ENCODE results near the gene CD72.

CD72 gene

GRCh38 chr9:35569206-35569605 lies 49.0 kb downstream of the CD72 start:
- no peak for DNase-seq
- in situ Hi-C loops (cut with HindIII; ENCODE audit: low pct_ligation_motif_present, low pct_unique_long_range_greater_than_20kb, low sequenced_read_pairs), result no loop called here

DNA sequence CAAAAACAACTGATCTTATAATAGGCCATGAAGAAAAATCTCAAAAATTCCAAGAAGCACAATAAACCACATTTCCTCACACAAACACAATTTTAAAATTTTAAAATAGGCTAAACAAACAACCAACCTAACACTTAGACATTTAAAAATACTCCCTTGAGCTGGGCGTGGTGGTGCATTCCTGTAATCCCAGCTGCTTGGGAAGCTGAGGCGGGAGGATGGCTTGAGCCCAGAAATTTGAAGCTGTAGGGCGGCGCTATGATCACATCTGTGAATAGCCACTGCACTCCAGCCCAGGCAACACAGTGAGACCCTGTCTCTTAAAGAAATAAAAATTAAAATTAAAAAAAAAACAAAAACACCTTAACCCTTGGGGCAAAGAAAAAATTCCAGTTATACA lies 50.0 kb downstream of the CD72 start:
- no peak for DNase-seq
- in situ Hi-C loops (cut with HindIII; ENCODE audit: low pct_ligation_motif_present, low pct_unique_long_range_greater_than_20kb, low sequenced_read_pairs), result no loop called here

DNA sequence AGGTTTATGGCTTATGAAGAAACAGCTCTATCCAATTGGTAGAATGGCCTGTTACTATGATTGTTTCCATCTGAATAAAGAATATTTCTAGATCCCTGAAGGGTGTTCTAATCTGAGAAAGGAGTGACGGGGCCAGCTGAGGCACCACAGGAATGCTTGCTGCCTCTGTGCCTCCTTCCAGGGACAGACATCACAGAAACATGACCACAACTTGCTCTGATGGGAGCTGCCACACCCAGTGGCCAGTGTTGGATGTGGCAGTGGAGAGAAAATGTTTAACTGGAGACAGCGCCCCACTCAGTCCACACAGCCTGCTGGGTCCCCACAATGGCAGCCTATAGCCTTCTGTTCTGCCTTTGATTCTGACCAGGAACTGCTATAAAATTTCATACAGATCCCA lies 51.8 kb downstream of the CD72 start:
- in situ Hi-C loops (cut with HindIII; ENCODE audit: low pct_ligation_motif_present, low pct_unique_long_range_greater_than_20kb, low sequenced_read_pairs), result no loop called here
- no peak for DNase-seq

- no peak for DNase-seq
- in situ Hi-C loops (cut with HindIII; ENCODE audit: low pct_ligation_motif_present, low pct_unique_long_range_greater_than_20kb, low sequenced_read_pairs), result no loop called here
Measured at GRCh38 chr9:35564658-35565061, 53.6 kb downstream of the CD72 start.

DNA sequence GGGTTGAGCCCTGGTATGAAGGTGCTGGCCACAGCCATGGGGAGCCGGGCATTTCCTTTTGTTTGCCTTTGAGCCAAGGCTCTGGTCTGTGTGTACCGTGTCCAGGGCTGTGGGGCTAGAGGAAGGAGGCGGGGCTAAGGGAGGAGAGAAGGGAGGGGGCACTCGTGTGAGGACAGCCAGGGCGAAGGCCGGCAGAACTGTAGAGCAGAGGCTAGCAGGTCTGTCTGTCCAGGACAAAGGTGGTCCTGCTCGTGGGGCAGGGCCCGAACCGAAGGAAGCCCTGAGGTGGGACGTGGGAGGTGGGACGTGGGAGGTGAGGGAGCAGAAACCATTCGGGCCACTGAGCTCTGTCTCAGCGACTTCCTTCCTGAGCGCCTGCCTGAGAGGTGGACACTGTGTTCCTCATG lies 54.4 kb downstream of the CD72 start:
- in situ Hi-C loops (cut with HindIII; ENCODE audit: low pct_ligation_motif_present, low pct_unique_long_range_greater_than_20kb, low sequenced_read_pairs), result no loop called here
- no peak for DNase-seq

DNA sequence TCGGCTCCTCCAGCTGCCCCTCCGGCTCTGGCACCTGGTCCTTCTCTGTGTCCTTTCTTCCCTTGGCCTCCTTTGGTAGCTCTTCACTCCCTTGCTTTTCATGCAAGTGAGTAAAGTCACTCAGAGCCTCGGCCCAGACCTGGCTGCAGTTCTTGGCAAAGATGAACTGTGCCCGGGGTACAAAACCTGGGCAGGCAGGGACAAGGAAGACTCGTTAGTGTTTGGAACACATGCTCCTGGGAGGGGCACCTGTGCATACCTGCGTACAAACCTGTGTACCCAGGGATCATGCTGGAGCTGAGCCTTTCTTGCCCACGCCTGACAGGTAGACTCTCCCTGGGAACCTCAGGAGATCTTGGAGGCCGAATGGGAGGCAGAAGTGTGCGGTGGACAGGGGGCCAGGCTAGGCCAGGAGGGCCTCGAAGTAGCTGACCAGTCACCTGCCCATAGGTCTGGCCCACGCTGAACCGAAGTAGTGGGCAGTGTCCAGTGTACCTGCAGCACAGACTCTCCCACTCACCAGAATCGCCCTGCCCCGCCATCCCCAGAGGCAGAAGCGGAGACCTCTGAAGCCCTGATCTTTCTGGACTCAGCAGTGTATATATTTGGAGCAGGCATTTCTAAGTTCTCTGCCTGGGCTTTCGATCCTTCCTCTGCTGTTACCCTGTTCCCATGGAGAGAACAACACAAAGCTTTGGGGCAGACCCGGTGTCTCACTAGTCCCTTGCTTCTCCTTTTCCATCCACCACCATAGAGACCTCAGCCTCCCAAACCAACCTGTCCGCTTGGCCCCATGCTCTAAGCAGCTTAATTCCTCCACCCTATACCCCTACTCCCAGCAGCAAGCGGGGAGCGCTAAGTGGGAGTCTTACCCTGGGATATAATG lies 55.1 kb downstream of the CD72 start:
- in situ Hi-C loops (cut with HindIII; ENCODE audit: low pct_ligation_motif_present, low pct_unique_long_range_greater_than_20kb, low sequenced_read_pairs), result no loop called here
- no peak for DNase-seq

GRCh38 chr9:35561468-35562261 lies 56.5 kb downstream of the CD72 start:
- in situ Hi-C loops (cut with HindIII; ENCODE audit: low pct_ligation_motif_present, low pct_unique_long_range_greater_than_20kb, low sequenced_read_pairs), result no loop called here
- DNase-seq, result no peak

- DNase-seq, result no peak
- in situ Hi-C loops (cut with HindIII; ENCODE audit: low pct_ligation_motif_present, low pct_unique_long_range_greater_than_20kb, low sequenced_read_pairs), result no loop called here
Measured at GRCh38 chr9:35560625-35561337, 57.4 kb downstream of the CD72 start.

Measured in ACHN (cell line).